Activated B cell treated with CpG ODN at 0.5 μM for 24 hours (primary cell): Measurements from ENCODE around the gene STARD3NL. TPM values are rescaled to one million over a fixed set of nuclear protein-coding genes. Genes with fewer than 3 reads are reported as not detected.
"Not testable (repeated sequence)": the region's sequence is repeated elsewhere in the genome, so short reads cannot be mapped to it uniquely, and the experiment has no call there.

Experiments used
- ATAC-seq: fragments of 200-7000 bp; cut with Tn5 transposase; one replicate; pipeline ENCODE4 v1.10.0; 2021; ENCODE audit warnings: low read depth, mild to moderate bottlenecking, moderate library complexity
- CTCF ChIA-PET: fragments of 350-600 bp; sonication (Branson Sonifier 250); formaldehyde crosslinking; loops from one replicate; lab custom pipeline; 2021; ENCODE audit warnings: antibody characterized with exemption; lab: Charles Lee
- POLR2A ChIA-PET: fragments of 350-600 bp; sonication (Branson Sonifier 250); formaldehyde crosslinking; loops from one replicate; lab custom pipeline; 2021; ENCODE audit warnings: antibody characterized with exemption; lab: Charles Lee
- DNase-seq: peaks from one replicate; pipeline ENCODE4 v3.0.0; 2022
- H3K27ac Mint-ChIP-seq: one replicate; pipeline ENCODE4 v1.8.0; 2020; ENCODE audit warnings: mixed read lengths
- H3K27me3 Mint-ChIP-seq: one replicate; pipeline ENCODE4 v1.8.0; 2021; ENCODE audit warnings: mixed read lengths
- H3K36me3 Mint-ChIP-seq: one replicate; pipeline ENCODE4 v1.8.0; 2021; ENCODE audit warnings: low read depth, mixed read lengths
- H3K4me1 Mint-ChIP-seq: one replicate; pipeline ENCODE4 v1.8.0; 2021; ENCODE audit warnings: mixed read lengths
- H3K4me3 Mint-ChIP-seq: one replicate; pipeline ENCODE4 v1.8.0; 2020; ENCODE audit warnings: mild to moderate bottlenecking, mixed read lengths
- H3K9me3 Mint-ChIP-seq: one replicate; pipeline ENCODE4 v1.8.0; 2020; ENCODE audit warnings: mixed read lengths
- CTCF ChIP-seq: fragments of 200-600 bp; IDR thresholded peaks from one replicate; pipeline ENCODE4 v1.8.0; 2022; ENCODE audit warnings: antibody characterized with exemption, mild to moderate bottlenecking
- intact Hi-C: fragments of 100-400 bp; cut with micrococcal nuclease; formaldehyde crosslinking; loops from one replicate; pipeline ENCODE4 v1.15.1; 2024
- total RNA-seq: library from RNA; stranded (reverse); gene quantifications from 2 replicates; pipeline ENCODE4 v1.2.3, GENCODE V29; 2022

The STARD3NL gene
- total RNA-seq, 1 donor from 2014 or later, result 16.2 TPM

DNA sequence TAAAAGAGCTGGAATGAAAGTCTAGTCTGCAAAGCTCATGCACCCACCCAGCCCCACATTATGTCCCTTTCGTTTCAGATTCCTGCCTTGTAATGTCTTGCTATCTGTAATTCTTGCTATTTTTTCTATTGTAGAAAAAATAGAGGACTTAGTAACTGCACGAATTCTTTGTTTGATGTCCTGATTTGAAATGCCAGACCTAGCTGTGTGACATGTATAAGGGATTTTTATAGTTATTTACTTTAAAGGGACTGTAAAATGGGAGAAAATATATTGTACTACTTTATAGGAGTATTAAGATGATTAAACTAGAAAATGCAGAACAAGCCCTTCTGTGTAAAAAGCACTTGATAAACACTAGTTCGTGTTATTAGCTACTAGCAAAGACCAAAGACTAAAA, 63.0 kb downstream of the STARD3NL start:
- no peak for DNase-seq
- Mint-ChIP-seq H3K9me3 (no peaks in the 10 kb centered on the region), H3K4me3 (no peak overlapping the region), H3K27me3 (no peaks in the 10 kb centered on the region), H3K36me3 (no peaks in the 10 kb centered on the region), H3K4me1 (no peaks in the 10 kb centered on the region), H3K27ac (no peak overlapping the region)
- no peak for ATAC-seq
- ChIA-PET POLR2A (no interaction called here), CTCF (interaction anchor here (0.6 kb wide), 1 partner anchor 12 kb away, joined by 4 read pairs; no protein-coding TSS in a partner anchor)
- intact Hi-C loops, result no loop called here
- no peak for TF ChIP-seq CTCF

- intact Hi-C loops, result no loop called here
- no peaks in the 10 kb centered on the region for H3K9me3 Mint-ChIP-seq
- POLR2A ChIA-PET, result no interaction called here
- CTCF ChIA-PET, result no interaction called here
- H3K27me3 Mint-ChIP-seq, result no peaks in the 10 kb centered on the region
- H3K27ac Mint-ChIP-seq, result no peak overlapping the region
- no peaks in the 10 kb centered on the region for H3K36me3 Mint-ChIP-seq
- no peaks in the 10 kb centered on the region for H3K4me1 Mint-ChIP-seq
- DNase-seq, result no peak
- no peak for ATAC-seq
- TF ChIP-seq CTCF, result no peak
- H3K4me3 Mint-ChIP-seq, result no peak overlapping the region
These were observed 64.8 kb downstream of the STARD3NL start for GRCh38 chr7:38242814-38243213.

GRCh38 chr7:38243345-38243744, 65.3 kb downstream of the STARD3NL start:
- H3K27ac Mint-ChIP-seq, ATAC-seq, H3K9me3 Mint-ChIP-seq, CTCF ChIA-PET, H3K36me3 Mint-ChIP-seq, POLR2A ChIA-PET, H3K4me3 Mint-ChIP-seq, H3K4me1 Mint-ChIP-seq, H3K27me3 Mint-ChIP-seq, intact Hi-C loops, DNase-seq: not testable (repeated sequence)

DNA sequence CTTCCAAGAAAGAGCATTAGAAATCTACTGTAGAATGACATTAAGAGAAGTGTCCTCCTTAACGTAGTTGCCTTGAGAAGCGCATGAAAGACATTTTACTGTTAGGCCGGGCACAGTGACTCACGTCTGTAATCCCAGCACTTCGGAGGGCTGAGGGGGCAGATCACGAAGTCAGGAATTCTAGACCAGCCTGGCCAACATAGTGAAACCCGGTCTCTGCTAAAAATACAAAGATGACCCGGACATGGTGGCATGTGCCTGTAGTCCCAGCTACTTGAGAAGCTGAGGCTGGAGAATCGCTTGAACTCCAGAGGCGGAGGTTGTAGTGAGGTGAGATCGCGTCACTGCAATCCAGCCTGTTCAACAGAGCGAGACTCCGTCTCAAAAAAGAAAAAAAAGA, 66.5 kb downstream of the STARD3NL start:
- intact Hi-C loops, result no loop called here
- ChIA-PET POLR2A (no interaction called here), CTCF (no interaction called here)
- TF ChIP-seq CTCF, result no peak
- no peak for ATAC-seq
- no peaks in the 10 kb centered on the region for H3K36me3 Mint-ChIP-seq
- DNase-seq, result no peak
- no peak overlapping the region for H3K4me3 Mint-ChIP-seq
- peaks cover 2% of the 10 kb centered on the region for H3K27me3 Mint-ChIP-seq
- H3K9me3 Mint-ChIP-seq, result no peaks in the 10 kb centered on the region
- no peaks in the 10 kb centered on the region for H3K4me1 Mint-ChIP-seq
- no peak overlapping the region for H3K27ac Mint-ChIP-seq

DNA sequence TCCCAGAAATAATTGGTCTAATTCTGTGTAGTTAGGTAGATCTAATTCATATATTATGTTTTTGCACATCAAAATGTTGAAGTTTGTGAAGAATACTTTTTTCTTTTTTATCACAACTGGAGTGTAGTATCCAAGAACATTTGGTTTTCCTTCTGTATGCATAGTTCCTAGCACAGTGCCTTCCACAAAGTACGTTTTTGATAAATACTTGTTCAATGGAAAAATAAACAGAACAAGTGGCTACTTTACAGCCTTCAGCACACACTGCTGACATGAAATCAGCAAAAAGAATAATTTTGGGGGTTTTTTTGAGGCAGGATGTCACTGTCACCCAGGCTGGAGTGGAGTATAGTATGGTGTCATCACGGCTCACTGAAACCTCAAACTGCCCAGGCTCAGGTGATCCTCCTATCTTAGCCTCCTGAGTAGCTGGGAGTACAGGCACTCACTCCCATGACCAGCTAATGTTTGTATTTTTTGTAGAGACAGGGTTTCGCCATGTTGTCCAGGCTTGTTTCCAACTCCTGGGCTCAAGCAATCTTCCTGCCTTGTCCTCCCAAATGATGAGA, 67.4 kb downstream of the STARD3NL start:
- no peak overlapping the region for H3K4me3 Mint-ChIP-seq
- ATAC-seq (no peak), DNase-seq (no peak)
- ChIA-PET CTCF (no interaction called here), POLR2A (no interaction called here)
- intact Hi-C loops, result no loop called here
- no peaks in the 10 kb centered on the region for H3K36me3 Mint-ChIP-seq
- peaks cover 2% of the 10 kb centered on the region for H3K27me3 Mint-ChIP-seq
- H3K4me1 Mint-ChIP-seq, result no peaks in the 10 kb centered on the region
- H3K27ac Mint-ChIP-seq, result no peak overlapping the region
- no peaks in the 10 kb centered on the region for H3K9me3 Mint-ChIP-seq
- TF ChIP-seq CTCF, result no peak

- POLR2A ChIA-PET, result no interaction called here
- H3K4me3 Mint-ChIP-seq, result no peak overlapping the region
- peaks cover 2% of the 10 kb centered on the region for H3K27me3 Mint-ChIP-seq
- no peaks in the 10 kb centered on the region for H3K36me3 Mint-ChIP-seq
- no peak for TF ChIP-seq CTCF
- no peaks in the 10 kb centered on the region for H3K4me1 Mint-ChIP-seq
- CTCF ChIA-PET, result no interaction called here
- no peaks in the 10 kb centered on the region for H3K9me3 Mint-ChIP-seq
- no peak overlapping the region for H3K27ac Mint-ChIP-seq
- no peak for DNase-seq
- ATAC-seq, result no peak
- intact Hi-C loops, result no loop called here
These were observed 70.1 kb downstream of the STARD3NL start for GRCh38 chr7:38248069-38248567.

GRCh38 chr7:38249849-38250248, 71.8 kb downstream of the STARD3NL start:
- DNase-seq, H3K36me3 Mint-ChIP-seq, CTCF ChIA-PET, H3K4me1 Mint-ChIP-seq, H3K4me3 Mint-ChIP-seq, POLR2A ChIA-PET, H3K9me3 Mint-ChIP-seq, H3K27ac Mint-ChIP-seq, H3K27me3 Mint-ChIP-seq, intact Hi-C loops: not testable (repeated sequence)
- ATAC-seq, result peak; percentile 31
